Measurements from ENCODE around the gene SYNGR2. TPM values are rescaled to one million over a fixed set of nuclear protein-coding genes. Genes with fewer than 3 reads are reported as not detected.

SYNGR2 gene
- total and polyA plus RNA-seq, 9 of the 15 experiments (the other 6 are each of a cell fraction or from before 2014, with no cell fraction given): 1.4 to 173 (median 87.8) TPM

DNA sequence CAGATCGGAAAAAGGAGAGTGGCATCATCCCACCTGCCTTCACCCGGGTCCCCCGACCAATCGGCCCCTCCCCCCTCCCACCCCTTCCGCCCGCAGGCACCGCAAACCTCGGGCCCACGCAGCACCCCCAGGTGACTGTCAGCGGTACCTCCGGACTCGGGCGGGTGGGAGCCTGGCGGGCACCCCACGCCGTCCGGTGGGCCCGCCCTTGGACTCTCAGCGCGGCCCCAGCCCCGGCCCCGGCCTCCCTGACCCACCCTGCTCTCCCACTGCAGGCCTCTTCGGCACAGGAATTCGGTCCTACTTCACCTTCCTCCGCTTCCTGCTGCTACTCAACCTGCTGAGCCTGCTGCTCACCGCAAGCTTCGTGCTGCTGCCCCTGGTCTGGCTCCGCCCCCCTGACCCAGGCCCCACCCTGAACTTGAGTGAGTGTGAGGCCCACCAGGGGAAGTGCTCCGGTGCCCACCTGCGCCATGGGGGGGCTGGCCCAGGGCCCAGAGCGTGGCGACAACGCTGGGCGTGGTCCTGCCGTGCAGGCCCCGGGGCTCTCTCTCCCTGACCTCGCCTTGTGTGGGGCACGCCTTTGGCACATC, 36.2 kb upstream of the SYNGR2 start:
- H3K9ac ChIP-seq (ENCODE audit: insufficient read depth in 1 of 2, low read depth in 2 of 2, low read length in 2 of 2): peak overlapping the region in 1 of 2 experiments; percentile 75; a peak in 2 of 4 replicates
- H3K9me3 ChIP-seq (replicated peaks; ENCODE audit: control insufficient read depth, insufficient read depth, low read depth, low read length): no peaks in the 10 kb centered on the region
- BruUV-seq (replicated peaks): no TSS peak
- H3K36me3 ChIP-seq (ENCODE audit: control insufficient read depth, insufficient read depth, low read length): no peaks in the 10 kb centered on the region
- H3K79me2 ChIP-seq (ENCODE audit: control insufficient read depth, insufficient read depth, low read length): peaks cover 32% of the 10 kb centered on the region
- CTCF ChIA-PET (ENCODE audit: low intra/inter-chr PET ratio): no interaction called here
- peak in 2 of 4 experiments; percentile 29 to 46 for DNase-seq (ENCODE audit: extremely low read depth in 1 of 4, low spot score in 3 of 4)
- no peak overlapping the region for H3K27ac ChIP-seq (ENCODE audit: extremely low read depth, low read depth, low read length)
- 64% methylated on average over 8 of the region's 38 CpGs for WGBS (ENCODE audit: insufficient coverage, low coverage, missing lambda C conversion rate)
- POLR2A ChIA-PET: interaction anchor here (0.6 kb wide), 1 partner anchor 12 kb away, joined by 4 read pairs; no protein-coding TSS in a partner anchor
- H3K27me3 ChIP-seq (ENCODE audit: control insufficient read depth in 2 of 2, insufficient read depth in 2 of 2, low read length in 2 of 2): no peaks in the 10 kb centered on the region
- TF ChIP-seq LEF1 (IDR thresholded peaks at IDR 0.05): no peak
- TF ChIP-seq ZNF232 (CRISPR knock-in tag; IDR thresholded peaks at IDR 0.05): no peak
- TF ChIP-seq, protein P1, sequence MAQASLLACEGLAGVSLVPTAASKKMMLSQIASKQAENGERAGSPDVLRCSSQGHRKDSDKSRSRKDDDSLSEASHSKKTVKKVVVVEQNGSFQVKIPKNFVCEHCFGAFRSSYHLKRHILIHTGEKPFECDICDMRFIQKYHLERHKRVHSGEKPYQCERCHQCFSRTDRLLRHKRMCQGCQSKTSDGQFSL (CRISPR knock-in tag; IDR thresholded peaks at IDR 0.05): peak; percentile 28; the same call in 1 of the 2 replicates
- TF ChIP-seq, protein P1 (tag; IDR thresholded peaks at IDR 0.05): no peak
- peak; percentile 25 for TF ChIP-seq PCBP1 (IDR thresholded peaks at IDR 0.05; ENCODE audit: low read depth, low read length, poor library complexity, severe bottlenecking)
- no peak for ATAC-seq
- intact Hi-C loops (cut with micrococcal nuclease): no loop called here
- in situ Hi-C loops (cut with MboI): no loop called here
- H4K20me1 ChIP-seq (replicated peaks; ENCODE audit: control insufficient read depth, insufficient read depth, low read length): no peaks in the 10 kb centered on the region
- no peak overlapping the region; the same call in 1 of the 2 replicates for H3K4me3 ChIP-seq
- H3K4me1 ChIP-seq (replicated peaks in 1 of 2; ENCODE audit: control insufficient read depth in 2 of 2, insufficient read depth in 2 of 2, low read length in 2 of 2): peaks cover 51 to 92% of the 10 kb centered on the region in 2 experiments
- no peaks in the 10 kb centered on the region for H3K9me1 ChIP-seq (ENCODE audit: control insufficient read depth, insufficient read depth, low read length)
- H2AFZ ChIP-seq (ENCODE audit: low read depth, low read length): no peak overlapping the region
- no peak for FAIRE-seq
- peak overlapping the region; percentile 9; the same call in 1 of the 2 replicates for H3K4me2 ChIP-seq (ENCODE audit: insufficient read depth, low read length)

Data from K562 (cell line).